GM10248 (cell line): ENCODE results near the gene NNT.
"Not testable (repeated sequence)": the region's sequence is repeated elsewhere in the genome, so short reads cannot be mapped to it uniquely, and the experiment has no call there.

Source experiments
- CTCF ChIA-PET: fragments of 300-600 bp; sonication (Branson Sonifier 250); formaldehyde crosslinking; extraction: SDS; loops from one replicate; lab custom pipeline; 2021; ENCODE audit warnings: antibody characterized with exemption; lab: Yijun Ruan, JAX
- POLR2A ChIA-PET: fragments of 350-650 bp; sonication (Branson Sonifier 250); formaldehyde crosslinking; extraction: SDS; loops from one replicate; lab custom pipeline; 2020; ENCODE audit warnings: antibody characterized with exemption; lab: Yijun Ruan, JAX
- DNase-seq: peaks from one replicate; pipeline ENCODE4 v3.0.0; 2012; ENCODE audit errors: extremely low spot score
- TF ChIP-seq, protein P1 (sequence below): IDR thresholded peaks from 2 replicates; pipeline ENCODE4 v1.5.1; 2012; ENCODE audit warnings: mild to moderate bottlenecking, low read depth; ENCODE audit errors: extremely low read depth, missing control alignments, control extremely low read depth

NNT gene

GRCh38 chr5:43602461-43603343 is at the start of gene NNT:
Gene NNT (plus strand): TSS chr5:43603180. CDS start chr5:43609196, 6,016 bp downstream.
- peak; percentile 86 for DNase-seq
- POLR2A ChIA-PET: interaction anchor here (1.9 kb wide), 1 partner anchor 119 kb away, joined by 7 read pairs; the partner anchor contains the start of gene TMEM267
- TF ChIP-seq, protein P1, sequence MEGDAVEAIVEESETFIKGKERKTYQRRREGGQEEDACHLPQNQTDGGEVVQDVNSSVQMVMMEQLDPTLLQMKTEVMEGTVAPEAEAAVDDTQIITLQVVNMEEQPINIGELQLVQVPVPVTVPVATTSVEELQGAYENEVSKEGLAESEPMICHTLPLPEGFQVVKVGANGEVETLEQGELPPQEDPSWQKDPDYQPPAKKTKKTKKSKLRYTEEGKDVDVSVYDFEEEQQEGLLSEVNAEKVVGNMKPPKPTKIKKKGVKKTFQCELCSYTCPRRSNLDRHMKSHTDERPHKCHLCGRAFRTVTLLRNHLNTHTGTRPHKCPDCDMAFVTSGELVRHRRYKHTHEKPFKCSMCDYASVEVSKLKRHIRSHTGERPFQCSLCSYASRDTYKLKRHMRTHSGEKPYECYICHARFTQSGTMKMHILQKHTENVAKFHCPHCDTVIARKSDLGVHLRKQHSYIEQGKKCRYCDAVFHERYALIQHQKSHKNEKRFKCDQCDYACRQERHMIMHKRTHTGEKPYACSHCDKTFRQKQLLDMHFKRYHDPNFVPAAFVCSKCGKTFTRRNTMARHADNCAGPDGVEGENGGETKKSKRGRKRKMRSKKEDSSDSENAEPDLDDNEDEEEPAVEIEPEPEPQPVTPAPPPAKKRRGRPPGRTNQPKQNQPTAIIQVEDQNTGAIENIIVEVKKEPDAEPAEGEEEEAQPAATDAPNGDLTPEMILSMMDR: no peak
- CTCF ChIA-PET: interaction anchor here (1.0 to 3.3 kb wide), 7 partner anchors 9 to 119 kb away, joined by 3 to 13 read pairs (median 7); partner anchors contain the start of gene TMEM267

DNA sequence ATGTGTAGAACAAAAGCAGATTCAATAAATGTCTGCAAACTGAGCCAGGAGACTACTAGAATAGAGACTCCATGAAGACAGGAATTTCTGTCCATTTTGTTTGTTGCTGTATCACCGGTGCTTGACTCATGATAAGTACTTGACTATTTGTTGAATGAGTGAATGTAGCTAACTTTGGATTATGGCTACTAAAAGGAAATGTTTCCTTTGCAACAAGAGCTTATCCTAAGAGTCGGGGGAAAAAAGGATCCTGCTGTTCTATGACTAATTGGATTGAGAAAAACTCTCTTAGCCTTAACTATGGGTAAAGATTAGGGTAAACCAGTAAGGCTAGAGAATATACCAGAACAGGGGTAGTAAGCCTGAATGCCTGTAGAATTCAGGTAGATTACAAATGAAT is 49.6 kb upstream of the NNT start:
- DNase-seq: no peak
- TF ChIP-seq, protein P1: no peak
- ChIA-PET POLR2A (interaction anchor here (0.6 kb wide), 1 partner anchor 61 kb away, joined by 4 read pairs; no protein-coding TSS in a partner anchor), CTCF (interaction anchor here (1.1 to 4.0 kb wide), 6 partner anchors 9 to 69 kb away, joined by 3 to 23 read pairs (median 6); partner anchors contain the start of gene TMEM267)

GRCh38 chr5:43554497-43554896 is 48.5 kb upstream of the NNT start:
- CTCF ChIA-PET: interaction anchor here (0.8 to 4.0 kb wide), 9 partner anchors 10 to 70 kb away, joined by 3 to 23 read pairs (median 6); partner anchors contain the start of genes NNT and TMEM267
- DNase-seq: no peak
- TF ChIP-seq, protein P1: no peak
- POLR2A ChIA-PET: interaction anchor here (1.1 kb wide), 1 partner anchor 70 kb away, joined by 4 read pairs; no protein-coding TSS in a partner anchor

DNA sequence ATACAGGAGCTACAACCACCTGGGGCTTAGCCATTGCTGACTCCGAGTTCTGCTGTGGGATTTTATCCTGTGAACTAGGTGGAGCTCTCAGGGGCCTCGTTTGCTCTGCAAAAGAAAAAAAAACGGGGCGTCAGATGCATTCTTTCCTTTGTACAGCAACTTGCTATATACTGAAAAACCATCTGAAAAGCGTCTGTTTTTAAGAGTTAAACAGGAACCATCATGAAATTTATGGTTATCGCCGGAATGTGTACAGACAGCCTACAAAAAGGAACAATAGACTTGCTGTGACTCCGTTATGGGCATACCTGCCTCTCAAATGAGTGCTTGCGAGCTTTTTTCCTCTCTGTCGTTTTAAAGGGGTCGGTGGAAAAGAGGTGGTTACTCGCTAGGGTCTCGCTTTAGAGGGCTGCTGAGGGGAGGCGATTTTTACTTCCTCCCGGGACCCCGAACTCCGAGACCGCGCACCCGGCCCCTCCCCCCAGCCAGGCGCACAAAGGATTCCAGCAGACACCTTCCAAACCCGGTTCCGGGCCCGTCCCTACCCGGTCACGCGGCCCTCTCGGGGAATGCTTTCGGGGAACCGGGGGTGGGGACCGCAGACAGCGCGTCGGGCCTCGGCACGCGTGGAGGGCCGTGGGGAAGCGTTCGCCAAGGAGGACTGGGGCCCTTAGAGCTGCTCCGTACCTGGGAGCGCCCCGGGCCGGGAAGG is 46.9 kb upstream of the NNT start:
- DNase-seq: peak; percentile 41
- TF ChIP-seq, protein P1: no peak
- ChIA-PET CTCF (interaction anchor here (1.1 to 4.0 kb wide), 10 partner anchors 12 to 81 kb away, joined by 3 to 23 read pairs (median 5); partner anchors contain the start of genes NNT and TMEM267), POLR2A (no interaction called here)

DNA sequence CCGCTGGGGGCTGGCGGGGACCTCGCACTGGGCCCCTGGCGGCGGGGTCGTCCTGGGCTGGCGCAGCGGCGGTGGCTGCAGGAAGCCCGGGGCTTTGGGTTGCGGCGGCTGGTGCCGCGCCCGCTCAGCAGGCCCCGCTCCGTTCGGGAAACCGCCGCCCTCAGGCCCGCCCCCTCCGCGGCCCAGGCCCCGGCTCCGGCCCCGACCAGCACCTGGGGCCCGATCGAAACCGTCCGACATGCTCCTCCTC is 46.4 kb upstream of the NNT start:
- CTCF ChIA-PET: interaction anchor here (1.1 to 3.3 kb wide), 6 partner anchors 12 to 81 kb away, joined by 3 to 23 read pairs (median 4); no protein-coding TSS in a partner anchor
- DNase-seq, POLR2A ChIA-PET: not testable (repeated sequence)

- peak; percentile 92 for DNase-seq
- ChIA-PET POLR2A (no interaction called here), CTCF (interaction anchor here (1.0 to 1.7 kb wide), 4 partner anchors 16 to 80 kb away, joined by 3 to 5 read pairs (median 3); partner anchors contain the start of gene TMEM267)
- TF ChIP-seq, protein P1: peak; percentile 68
These were observed 46.0 kb upstream of the NNT start, which contains the start of gene PAIP1 for GRCh38 chr5:43556857-43557542. Gene PAIP1 (minus strand): TSS chr5:43557077. CDS start chr5:43556846, 231 bp downstream.
